ENCODE measurements around the gene SEC14L1. TPM values are rescaled to one million over a fixed set of nuclear protein-coding genes. Genes with fewer than 3 reads are reported as not detected.
A peak's percentile ranks its signal among the peaks of the same experiment; 100 is the strongest.
"Not testable (repeated sequence)": the region's sequence is repeated elsewhere in the genome, so short reads cannot be mapped to it uniquely, and the experiment has no call there.

Gene SEC14L1
- total RNA-seq, 1 donor from 2014 or later: 71.4 TPM

DNA sequence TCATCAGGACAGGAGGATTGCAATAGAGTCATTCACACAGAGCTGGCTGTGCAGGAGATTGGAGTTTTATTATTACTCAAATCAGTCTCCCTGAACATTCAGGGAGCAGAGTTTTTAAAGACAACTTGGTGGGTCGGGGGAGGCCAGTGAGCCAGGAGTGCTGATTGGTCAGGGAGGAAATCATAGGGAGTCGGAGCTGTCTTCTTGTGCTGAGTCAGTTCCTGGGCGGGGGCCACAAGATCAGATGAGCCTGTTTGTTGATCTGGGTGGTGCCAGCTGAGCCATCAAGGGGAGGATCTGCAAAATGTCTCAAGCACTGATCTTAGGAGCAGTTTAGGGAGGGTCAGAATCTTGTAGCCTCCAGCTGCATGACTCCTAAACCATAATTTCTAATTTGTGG lies 2.9 kb upstream of the SEC14L1 start:
- H3K27me3 Mint-ChIP-seq: not testable (repeated sequence)
- H3K4me1 Mint-ChIP-seq: peaks cover 43% of the 10 kb centered on the region
- peaks cover 16% of the 10 kb centered on the region for H3K9me3 Mint-ChIP-seq
- intact Hi-C loops (cut with micrococcal nuclease): loop anchor here (10.0 kb wide), 1 partner anchor 1353 kb away; the partner anchor contains the start of gene UNK
- peak overlapping the region; percentile 58 for H3K4me3 Mint-ChIP-seq
- peak overlapping the region; percentile 88 for H3K27ac Mint-ChIP-seq
- peaks cover 37% of the 10 kb centered on the region for H3K36me3 Mint-ChIP-seq (ENCODE audit: low read depth)
- DNase-seq: peak; percentile 78

- intact Hi-C loops (cut with micrococcal nuclease): loop anchor here (1.0 to 5.0 kb wide), 7 partner anchors 12 to 414 kb away; partner anchors contain the start of genes JMJD6, METTL23 and SRSF2
- Mint-ChIP-seq H3K9me3 (peaks cover 16% of the 10 kb centered on the region), H3K4me1 (peaks cover 55% of the 10 kb centered on the region), H3K36me3 (ENCODE audit: low read depth) (peaks cover 52% of the 10 kb centered on the region), H3K27me3 (no peaks in the 10 kb centered on the region), H3K4me3 (peak overlapping the region; percentile 65), H3K27ac (peak overlapping the region; percentile 94)
- DNase-seq: peak; percentile 100
These were observed 447 bp upstream of the SEC14L1 start for GRCh38 chr17:77140166-77140877.

- Mint-ChIP-seq H3K27ac (peak overlapping the region; percentile 88), H3K4me3 (peak overlapping the region; percentile 87), H3K36me3 (ENCODE audit: low read depth) (peaks cover 56% of the 10 kb centered on the region), H3K27me3 (no peaks in the 10 kb centered on the region), H3K4me1 (peaks cover 57% of the 10 kb centered on the region), H3K9me3 (peaks cover 10% of the 10 kb centered on the region)
- intact Hi-C loops (cut with micrococcal nuclease): loop anchor here (2.0 to 5.0 kb wide), 5 partner anchors 45 to 415 kb away; partner anchors contain the start of genes JMJD6, METTL23 and SRSF2
- peak; percentile 57 for DNase-seq
These were observed 1.2 kb downstream of the SEC14L1 start for GRCh38 chr17:77141846-77142449.

- Mint-ChIP-seq H3K27me3 (no peaks in the 10 kb centered on the region), H3K27ac (no peak overlapping the region), H3K9me3 (peaks cover 4% of the 10 kb centered on the region), H3K4me3 (peak overlapping the region; percentile 52), H3K4me1 (peaks cover 59% of the 10 kb centered on the region), H3K36me3 (ENCODE audit: low read depth) (peaks cover 57% of the 10 kb centered on the region)
- peak; percentile 55 for DNase-seq
- intact Hi-C loops (cut with micrococcal nuclease): loop anchor here (5.0 kb wide), 1 partner anchor 145 kb away; no protein-coding TSS in a partner anchor
These were observed 1.9 kb downstream of the SEC14L1 start for GRCh38 chr17:77142689-77143088.

DNA sequence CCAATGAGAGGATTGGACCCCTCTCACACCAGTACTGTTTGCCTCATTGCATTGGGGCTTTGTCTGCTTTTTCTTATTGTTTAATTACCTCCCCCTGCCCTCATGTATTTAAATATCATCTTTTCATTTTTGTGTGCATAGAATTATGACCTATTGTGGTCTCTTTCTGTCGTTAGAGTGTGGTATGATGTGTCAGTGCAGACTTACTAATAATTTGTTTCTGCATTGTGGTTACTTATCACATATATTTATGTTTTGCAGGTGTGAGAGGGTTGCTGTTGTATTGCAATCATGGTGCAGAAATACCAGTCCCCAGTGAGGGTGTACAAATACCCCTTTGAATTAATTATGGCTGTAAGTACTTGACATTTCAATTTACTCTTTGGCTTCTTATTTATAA lies 2.5 kb downstream of the SEC14L1 start:
- no peak for DNase-seq
- H3K9me3 Mint-ChIP-seq: no peaks in the 10 kb centered on the region
- peaks cover 55% of the 10 kb centered on the region for H3K4me1 Mint-ChIP-seq
- intact Hi-C loops (cut with micrococcal nuclease): loop anchor here (5.0 kb wide), 1 partner anchor 146 kb away; no protein-coding TSS in a partner anchor
- H3K27me3 Mint-ChIP-seq: no peaks in the 10 kb centered on the region
- no peak overlapping the region for H3K4me3 Mint-ChIP-seq
- peaks cover 54% of the 10 kb centered on the region for H3K36me3 Mint-ChIP-seq (ENCODE audit: low read depth)
- no peak overlapping the region for H3K27ac Mint-ChIP-seq

- Mint-ChIP-seq H3K4me3 (no peak overlapping the region), H3K4me1 (peaks cover 60% of the 10 kb centered on the region), H3K9me3 (no peaks in the 10 kb centered on the region), H3K27ac (no peak overlapping the region), H3K27me3 (no peaks in the 10 kb centered on the region), H3K36me3 (ENCODE audit: low read depth) (peaks cover 61% of the 10 kb centered on the region)
- no peak for DNase-seq
- intact Hi-C loops (cut with micrococcal nuclease): loop anchor here (5.0 kb wide), 1 partner anchor 147 kb away; no protein-coding TSS in a partner anchor
These were observed 3.5 kb downstream of the SEC14L1 start for GRCh38 chr17:77144227-77144626.

- Mint-ChIP-seq H3K9me3 (no peaks in the 10 kb centered on the region), H3K27ac (peak overlapping the region; percentile 71), H3K4me3 (peak overlapping the region; percentile 39), H3K36me3 (ENCODE audit: low read depth) (peaks cover 61% of the 10 kb centered on the region), H3K4me1 (peaks cover 56% of the 10 kb centered on the region), H3K27me3 (no peaks in the 10 kb centered on the region)
- intact Hi-C loops (cut with micrococcal nuclease): no loop called here
- no peak for DNase-seq
These were observed 4.4 kb downstream of the SEC14L1 start for GRCh38 chr17:77145224-77145611.

DNA sequence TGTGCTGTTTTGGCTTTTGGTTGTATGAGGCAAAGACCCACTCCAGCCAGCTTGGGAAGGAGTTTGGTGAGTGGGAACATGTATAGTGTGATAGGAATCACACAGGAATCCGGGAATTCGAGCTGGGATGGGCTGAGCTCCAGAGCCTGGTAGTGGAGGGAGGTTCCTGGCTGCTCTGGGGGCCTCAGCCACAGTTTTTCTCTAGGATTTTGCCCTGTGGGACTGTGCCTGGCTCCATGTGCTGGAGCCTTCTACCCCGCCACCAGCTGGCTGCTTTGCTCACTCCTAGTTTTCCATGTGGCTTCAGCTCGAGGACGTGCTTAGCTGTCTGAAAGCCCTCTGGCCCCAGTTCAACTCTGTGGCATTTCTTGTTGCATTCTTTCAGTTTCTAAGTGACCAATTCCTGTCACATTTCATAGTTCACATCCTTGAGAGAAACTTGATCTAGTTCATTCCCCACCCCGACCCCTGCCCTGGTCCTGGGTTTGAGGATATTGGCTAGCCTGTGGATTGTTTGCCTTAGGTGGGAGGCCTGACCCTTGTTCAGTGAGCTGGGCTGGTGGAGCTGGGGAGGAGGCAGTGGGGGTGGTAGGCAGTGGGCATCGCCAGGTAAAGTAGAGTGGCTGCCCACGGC lies 5.0 kb downstream of the SEC14L1 start:
- peak overlapping the region; percentile 71 for H3K27ac Mint-ChIP-seq

DNA sequence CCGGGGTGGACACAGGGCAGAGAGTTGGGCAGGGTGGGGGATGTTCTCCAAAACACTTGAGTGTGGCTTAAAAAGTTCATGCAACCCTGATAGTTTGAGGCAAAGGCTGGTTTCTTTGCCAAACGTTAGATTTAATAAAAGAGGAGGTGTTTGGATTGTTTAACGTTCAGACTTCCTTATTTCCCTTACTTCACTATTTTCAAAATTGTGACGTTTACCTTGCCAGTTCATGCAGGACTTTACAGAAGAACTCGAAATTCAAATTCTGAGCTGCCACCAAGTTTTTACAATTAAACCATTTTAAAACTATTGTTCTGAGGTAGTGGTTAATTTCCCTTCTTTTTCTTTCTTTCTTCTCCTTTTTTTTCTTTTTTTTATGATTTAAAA lies 5.5 kb downstream of the SEC14L1 start:
- H3K9me3 Mint-ChIP-seq: no peaks in the 10 kb centered on the region
- no peak for DNase-seq
- no peaks in the 10 kb centered on the region for H3K27me3 Mint-ChIP-seq
- peak overlapping the region; percentile 71 for H3K27ac Mint-ChIP-seq
- peak overlapping the region; percentile 45 for H3K4me3 Mint-ChIP-seq
- intact Hi-C loops (cut with micrococcal nuclease): no loop called here
- H3K36me3 Mint-ChIP-seq (ENCODE audit: low read depth): peaks cover 70% of the 10 kb centered on the region
- peaks cover 63% of the 10 kb centered on the region for H3K4me1 Mint-ChIP-seq

More for the DNA sequence above, 5.0 kb downstream of the SEC14L1 start:
- H3K36me3 Mint-ChIP-seq (ENCODE audit: low read depth): peaks cover 65% of the 10 kb centered on the region
- peak overlapping the region; percentile 45 for H3K4me3 Mint-ChIP-seq
- intact Hi-C loops (cut with micrococcal nuclease): no loop called here
- H3K9me3 Mint-ChIP-seq: no peaks in the 10 kb centered on the region
- DNase-seq: no peak
- H3K4me1 Mint-ChIP-seq: peaks cover 59% of the 10 kb centered on the region
- no peaks in the 10 kb centered on the region for H3K27me3 Mint-ChIP-seq

- intact Hi-C loops (cut with micrococcal nuclease): no loop called here
- peaks cover 59% of the 10 kb centered on the region for H3K4me1 Mint-ChIP-seq
- H3K27ac Mint-ChIP-seq: no peak overlapping the region
- H3K9me3 Mint-ChIP-seq: no peaks in the 10 kb centered on the region
- peaks cover 66% of the 10 kb centered on the region for H3K36me3 Mint-ChIP-seq (ENCODE audit: low read depth)
- no peak for DNase-seq
- no peaks in the 10 kb centered on the region for H3K27me3 Mint-ChIP-seq
- peak overlapping the region; percentile 7 for H3K4me3 Mint-ChIP-seq
These were observed 6.1 kb downstream of the SEC14L1 start for GRCh38 chr17:77146882-77147281.

- H3K4me3 Mint-ChIP-seq: no peak overlapping the region
- no peaks in the 10 kb centered on the region for H3K27me3 Mint-ChIP-seq
- no peak for DNase-seq
- H3K36me3 Mint-ChIP-seq (ENCODE audit: low read depth): peaks cover 64% of the 10 kb centered on the region
- intact Hi-C loops (cut with micrococcal nuclease): no loop called here
- peaks cover 56% of the 10 kb centered on the region for H3K4me1 Mint-ChIP-seq
- peak overlapping the region; percentile 38 for H3K27ac Mint-ChIP-seq
- H3K9me3 Mint-ChIP-seq: no peaks in the 10 kb centered on the region
These were observed 6.6 kb downstream of the SEC14L1 start for GRCh38 chr17:77147357-77147801.

- Mint-ChIP-seq H3K27me3 (no peaks in the 10 kb centered on the region), H3K9me3 (no peaks in the 10 kb centered on the region), H3K4me3 (no peak overlapping the region), H3K36me3 (ENCODE audit: low read depth) (peaks cover 57% of the 10 kb centered on the region), H3K4me1 (peaks cover 49% of the 10 kb centered on the region), H3K27ac (no peak overlapping the region)
- intact Hi-C loops (cut with micrococcal nuclease): no loop called here
- DNase-seq: no peak
These were observed 7.5 kb downstream of the SEC14L1 start for GRCh38 chr17:77148077-77148939.

DNA sequence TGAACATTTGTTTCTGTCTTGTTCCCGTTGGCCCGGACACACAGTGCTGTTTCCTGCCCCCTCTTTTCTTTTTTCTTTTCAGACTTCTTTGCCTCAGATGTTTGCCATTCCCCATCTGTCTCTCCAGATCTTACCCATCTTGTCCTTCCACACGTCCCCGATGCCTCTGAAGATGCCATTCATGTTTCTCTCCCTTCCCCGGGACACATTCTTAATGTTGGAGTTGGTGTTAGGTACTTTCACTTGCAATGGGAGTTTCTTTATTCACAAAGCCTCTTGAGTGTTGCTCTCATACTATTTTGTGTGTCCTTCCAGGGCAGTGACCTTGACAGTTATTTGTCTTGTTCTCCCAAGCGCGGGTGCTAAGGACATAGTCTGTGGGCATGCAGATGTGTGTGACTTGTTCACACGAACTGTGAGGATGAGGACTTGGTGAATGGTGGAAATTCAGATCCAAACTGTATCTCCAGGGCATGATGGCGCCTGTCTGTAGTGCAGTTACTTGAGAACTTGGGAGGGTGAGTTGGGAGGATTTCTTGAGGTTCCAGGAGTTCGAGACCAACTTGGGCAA lies 8.3 kb downstream of the SEC14L1 start:
- H3K4me3 Mint-ChIP-seq: no peak overlapping the region
- no peak for DNase-seq
- H3K9me3 Mint-ChIP-seq: no peaks in the 10 kb centered on the region
- peaks cover 52% of the 10 kb centered on the region for H3K36me3 Mint-ChIP-seq (ENCODE audit: low read depth)
- peak overlapping the region; percentile 4 for H3K27ac Mint-ChIP-seq
- intact Hi-C loops (cut with micrococcal nuclease): no loop called here
- H3K27me3 Mint-ChIP-seq: no peaks in the 10 kb centered on the region
- H3K4me1 Mint-ChIP-seq: peaks cover 47% of the 10 kb centered on the region

Data from activated CD4-positive, alpha-beta T cell treated with anti-CD3 and anti-CD28 coated beads, Interleukin-2, amount 10 ng/mL, durations not matched to agents 24 days and 14 days (primary cell).